GM21390 (cell line): Measurements from ENCODE around the gene THEM4.

Experiments
- ATAC-seq: cut with Tn5 transposase; IDR thresholded peaks from one replicate; pipeline ENCODE4 v1.9.1; 2021; ENCODE audit not compliant: unreplicated experiment

Gene THEM4

GRCh38 chr1:151909167-151910149 is at the start of gene THEM4:
Gene THEM4 (minus strand): TSS chr1:151909511. CDS start chr1:151909458, 53 bp downstream.
- ATAC-seq: peak; percentile 98

GRCh38 chr1:151958959-151959358 is 49.6 kb upstream of the THEM4 start:
- ATAC-seq: no peak

- no peak for ATAC-seq
Observed at GRCh38 chr1:151956957-151957497, 47.7 kb upstream of the THEM4 start.

- no peak for ATAC-seq
Observed at GRCh38 chr1:151953409-151954094, 44.2 kb upstream of the THEM4 start.

- ATAC-seq: no peak
Observed at GRCh38 chr1:151952811-151953210, 43.5 kb upstream of the THEM4 start.

GRCh38 chr1:151949371-151950193 is 40.3 kb upstream of the THEM4 start:
- no peak for ATAC-seq

- ATAC-seq: no peak
Observed at GRCh38 chr1:151948506-151948905, 39.2 kb upstream of the THEM4 start.

- ATAC-seq: no peak
Observed at GRCh38 chr1:151947140-151947539, 37.8 kb upstream of the THEM4 start.

GRCh38 chr1:151945725-151946722 is 36.7 kb upstream of the THEM4 start:
- ATAC-seq: no peak

GRCh38 chr1:151944857-151945575 is 35.7 kb upstream of the THEM4 start:
- ATAC-seq: no peak

GRCh38 chr1:151944126-151944856 is 35.0 kb upstream of the THEM4 start:
- no peak for ATAC-seq

- no peak for ATAC-seq
Observed at GRCh38 chr1:151943591-151943990, 34.3 kb upstream of the THEM4 start.

GRCh38 chr1:151942882-151943281 is 33.6 kb upstream of the THEM4 start:
- ATAC-seq: no peak

GRCh38 chr1:151940541-151940940 is 31.2 kb upstream of the THEM4 start:
- ATAC-seq: no peak

- ATAC-seq: no peak
Observed at GRCh38 chr1:151939779-151940178, 30.5 kb upstream of the THEM4 start.

- no peak for ATAC-seq
Observed at GRCh38 chr1:151939141-151939540, 29.8 kb upstream of the THEM4 start.

GRCh38 chr1:151936653-151937052 is 27.3 kb upstream of the THEM4 start:
- no peak for ATAC-seq

- no peak for ATAC-seq
Observed at GRCh38 chr1:151935894-151936602, 26.7 kb upstream of the THEM4 start.
